ENCODE results near the gene AAK1. TPM values are rescaled to one million over a fixed set of nuclear protein-coding genes. Genes with fewer than 3 reads are reported as not detected.

The AAK1 gene
- polyA plus RNA-seq, 1 of the 3 experiments (the other 2 are of a cell fraction) = 13.4 TPM

- DNase-seq = no peak
- H3K4me2 ChIP-seq = 0 out of 2 replicates have a peak overlapping the region, but pooled peaks have one; percentile 93
Measured at GRCh38 chr2:69639266-69639665, 4.3 kb downstream of the AAK1 start.

GRCh38 chr2:69638630-69639029 lies 4.9 kb downstream of the AAK1 start:
- H4K20me1 ChIP-seq (ENCODE audit: insufficient read depth) = peaks cover 81% of the 10 kb centered on the region
- H3K36me3 ChIP-seq (replicated peaks in 1 of 2; ENCODE audit: control insufficient read depth in 1 of 2, insufficient read depth in 2 of 2, low read length in 1 of 2) = peaks cover 16 to 26% of the 10 kb centered on the region in 2 experiments
- WGBS (ENCODE audit: low lambda C conversion rate) = 99% methylated on average over 3 of the region's 3 CpGs
- peak overlapping the region in 1 of 2 experiments; percentile 42; a peak in 1 of 4 replicates for H3K27ac ChIP-seq (ENCODE audit: low read depth in 2 of 2, low read length in 1 of 2)
- H3K4me3 ChIP-seq (ENCODE audit: low read depth in 2 of 2, low read length in 1 of 2) = 0 out of 4 replicates have a peak overlapping the region, but pooled peaks of 1 of the 2 experiments have one; percentile 2
- no peak overlapping the region for H2AFZ ChIP-seq (ENCODE audit: low read depth)
- H3K79me2 ChIP-seq (ENCODE audit: insufficient read depth) = peaks cover 98% of the 10 kb centered on the region
- peaks cover 11% of the 10 kb centered on the region for H3F3A ChIP-seq (replicated peaks; ENCODE audit: insufficient read depth)
- DNase-seq = no peak
- H3K9me3 ChIP-seq = no peaks in the 10 kb centered on the region
- CTCF ChIA-PET = interaction anchor here (1.3 kb wide), 1 partner anchor 263 kb away, joined by 3 read pairs; no protein-coding TSS in a partner anchor
- H3K27me3 ChIP-seq (ENCODE audit: insufficient read depth) = no peaks in the 10 kb centered on the region
- H3K9ac ChIP-seq = no peak overlapping the region
- H3K4me2 ChIP-seq = no peak overlapping the region
- H3K4me1 ChIP-seq (ENCODE audit: control insufficient read depth in 1 of 2, insufficient read depth in 2 of 2, low read depth in 1 of 2, low read length in 1 of 2) = peaks cover 10 to 24% of the 10 kb centered on the region in 2 experiments; a peak in 3 of 4 replicates
- POLR2A ChIA-PET = no interaction called here
- H3K9me2 ChIP-seq = no peaks in the 10 kb centered on the region
- no peak for TF ChIP-seq CHD2 (IDR thresholded peaks at IDR 0.05; ENCODE audit: low read length, partially characterized antibody)
- no peak for TF ChIP-seq FOXM1 (IDR thresholded peaks at IDR 0.05; ENCODE audit: low read depth)
- TF ChIP-seq IRF3 (IDR thresholded peaks at IDR 0.05; ENCODE audit: low read depth, low read length) = no peak
- TF ChIP-seq RFX5 (IDR thresholded peaks at IDR 0.05; ENCODE audit: low read length) = no peak
- TF ChIP-seq CTCF (IDR thresholded peaks at IDR 0.05) = no peak
- TF ChIP-seq TEAD4 (IDR thresholded peaks at IDR 0.05; ENCODE audit: borderline replicate concordance, insufficient read depth) = no peak
- no peak for TF ChIP-seq MEF2A (IDR thresholded peaks at IDR 0.05; ENCODE audit: borderline replicate concordance, low read depth)
- TF ChIP-seq POLR2AphosphoS5 (IDR thresholded peaks at IDR 0.05; ENCODE audit: low read depth, low read length) = no peak
- no peak for TF ChIP-seq JUND (IDR thresholded peaks at IDR 0.05)
- TF ChIP-seq YY1 (IDR thresholded peaks at IDR 0.05; ENCODE audit: low read depth) = no peak

More at GRCh38 chr2:69639266-69639665, 4.3 kb downstream of the AAK1 start:
- H2AFZ ChIP-seq (ENCODE audit: low read depth) = no peak overlapping the region
- peaks cover 92% of the 10 kb centered on the region for H3K79me2 ChIP-seq (ENCODE audit: insufficient read depth)
- TF ChIP-seq NFIC (IDR thresholded peaks at IDR 0.05; ENCODE audit: borderline replicate concordance) (peak; percentile 35; the same call in 1 of the 2 replicates), ELF1 (IDR thresholded peaks at IDR 0.05) (no peak), CTCF (IDR thresholded peaks at IDR 0.05) (peak; percentile 20; the same call in 1 of the 2 replicates), RFX5 (IDR thresholded peaks at IDR 0.05; ENCODE audit: low read length) (no peak), MEF2A (IDR thresholded peaks at IDR 0.05; ENCODE audit: borderline replicate concordance, low read depth) (no peak), ZBTB33 (IDR thresholded peaks at IDR 0.05; ENCODE audit: borderline replicate concordance, low read depth) (no peak), MXI1 (IDR thresholded peaks at IDR 0.05; ENCODE audit: low read depth, low read length) (no peak), SIN3A (IDR thresholded peaks at IDR 0.05; ENCODE audit: borderline replicate concordance, low read depth, low read length) (no peak), YY1 (IDR thresholded peaks at IDR 0.05; ENCODE audit: low read depth) (no peak)
- H3F3A ChIP-seq (replicated peaks; ENCODE audit: insufficient read depth) = peaks cover 13% of the 10 kb centered on the region
- H3K4me3 ChIP-seq (ENCODE audit: low read depth in 2 of 2, low read length in 1 of 2) = peak overlapping the region in 1 of 2 experiments; percentile 84; a peak in 1 of 4 replicates
- CTCF ChIA-PET = interaction anchor here (1.3 kb wide), 1 partner anchor 264 kb away, joined by 3 read pairs; no protein-coding TSS in a partner anchor
- H3K4me1 ChIP-seq (ENCODE audit: control insufficient read depth in 1 of 2, insufficient read depth in 2 of 2, low read depth in 1 of 2, low read length in 1 of 2) = peaks cover 10 to 24% of the 10 kb centered on the region in 2 experiments; a peak in 3 of 4 replicates
- H4K20me1 ChIP-seq (ENCODE audit: insufficient read depth) = peaks cover 75% of the 10 kb centered on the region
- no peaks in the 10 kb centered on the region for H3K9me2 ChIP-seq
- POLR2A ChIA-PET = no interaction called here
- no peaks in the 10 kb centered on the region for H3K9me3 ChIP-seq
- peaks cover 16 to 26% of the 10 kb centered on the region in 2 experiments for H3K36me3 ChIP-seq (replicated peaks in 1 of 2; ENCODE audit: control insufficient read depth in 1 of 2, insufficient read depth in 2 of 2, low read length in 1 of 2)
- no peaks in the 10 kb centered on the region for H3K27me3 ChIP-seq (ENCODE audit: insufficient read depth)
- WGBS (ENCODE audit: low lambda C conversion rate) = 95% methylated on average over 2 of the region's 2 CpGs
- peak overlapping the region in 1 of 2 experiments; percentile 42; a peak in 1 of 4 replicates for H3K27ac ChIP-seq (ENCODE audit: low read depth in 2 of 2, low read length in 1 of 2)
- no peak overlapping the region for H3K9ac ChIP-seq
